IMR-90 (cell line): Measurements from ENCODE around the gene LTBP1.

Experiments
- CEBPB ChIP-seq: IDR thresholded peaks from 2 replicates; pipeline ENCODE4 v1.6.1; 2012; ENCODE audit warnings: low read depth, low read length, improper control_type of control experiment
- CHD1 ChIP-seq: IDR thresholded peaks from 2 replicates; pipeline ENCODE4 v1.6.1; 2012; ENCODE audit warnings: low read depth, low read length, improper control_type of control experiment
- FOS ChIP-seq: fragments of 150-350 bp; IDR thresholded peaks from 2 replicates; pipeline ENCODE4 v1.6.1; 2016; ENCODE audit warnings: low read depth, low read length
- MAZ ChIP-seq: IDR thresholded peaks from 2 replicates; pipeline ENCODE4 v1.6.1; 2012; ENCODE audit warnings: low read depth, mild to moderate bottlenecking, low read length, improper control_type of control experiment, moderate library complexity, borderline replicate concordance
- MXI1 ChIP-seq: IDR thresholded peaks from 2 replicates; pipeline ENCODE4 v1.6.1; 2012; ENCODE audit warnings: low read depth, mild to moderate bottlenecking, low read length, moderate library complexity, borderline replicate concordance
- POLR2A ChIP-seq: IDR thresholded peaks from 2 replicates; pipeline ENCODE4 v1.6.1; 2012; ENCODE audit warnings: mild to moderate bottlenecking, low read depth, low read length
- RAD21 ChIP-seq: IDR thresholded peaks from 2 replicates; pipeline ENCODE4 v1.6.1; 2012; ENCODE audit warnings: low read length, improper control_type of control experiment
- RCOR1 ChIP-seq: IDR thresholded peaks from 2 replicates; pipeline ENCODE4 v1.6.1; 2012; ENCODE audit warnings: mild to moderate bottlenecking, low read length, improper control_type of control experiment; ENCODE audit not compliant: insufficient replicate concordance
- SMC3 ChIP-seq: fragments of 150-350 bp; IDR thresholded peaks from 2 replicates; pipeline ENCODE4 v1.6.1; 2016; ENCODE audit warnings: low read depth, mild to moderate bottlenecking, antibody characterized with exemption, low read length, moderate library complexity
- TF ChIP-seq, protein P1 (sequence below): conservative IDR thresholded peaks from 2 replicates; pipeline ENCODE4 v1.5.1; 2012; ENCODE audit warnings: mild to moderate bottlenecking, low read depth, low read length, improper control_type of control experiment
- TF ChIP-seq, protein P2 (sequence below): fragments of 150-350 bp; IDR thresholded peaks from 2 replicates; pipeline ENCODE4 v1.6.1; 2016; ENCODE audit warnings: low read depth, mild to moderate bottlenecking, low read length, moderate library complexity, borderline replicate concordance
- TF ChIP-seq, protein P3 (sequence below): fragments of 150-350 bp; IDR thresholded peaks from 2 replicates; pipeline ENCODE4 v1.6.1; 2017; ENCODE audit warnings: mild to moderate bottlenecking, antibody characterized with exemption, low read length, low read depth

DNA sequence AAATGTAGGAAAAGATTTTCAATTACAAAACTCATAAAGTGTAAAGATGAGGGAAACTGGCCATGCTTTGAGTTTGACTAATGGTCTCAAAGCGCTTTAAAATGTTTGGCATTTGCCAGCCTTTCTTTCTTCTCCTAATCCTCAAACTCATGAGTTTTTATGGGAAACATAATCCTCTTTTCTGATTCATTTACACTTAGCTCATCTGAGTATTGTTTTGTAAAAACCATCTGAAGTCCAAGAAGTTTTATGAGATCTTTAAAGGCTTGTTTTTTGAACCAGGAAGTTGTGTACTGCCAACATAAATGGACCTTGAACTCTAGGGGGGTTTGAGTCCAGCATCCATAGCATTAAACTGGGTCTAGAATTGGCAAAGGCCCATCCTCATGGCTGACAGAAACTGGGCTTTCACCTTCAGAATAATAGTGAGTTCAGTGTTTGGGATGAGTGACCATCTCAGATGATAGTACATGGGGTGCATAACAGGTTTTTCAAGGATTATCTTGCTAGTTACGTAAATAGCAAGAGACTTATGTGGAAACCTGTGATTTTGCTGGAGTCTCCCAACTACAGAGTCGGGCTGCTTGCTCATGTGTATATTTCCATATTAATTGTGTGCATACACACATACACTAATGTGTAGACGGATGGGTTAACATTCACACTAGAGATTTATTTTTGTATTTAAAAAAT is 3.8 kb upstream of the LTBP1 start:
- TF ChIP-seq, protein P1, sequence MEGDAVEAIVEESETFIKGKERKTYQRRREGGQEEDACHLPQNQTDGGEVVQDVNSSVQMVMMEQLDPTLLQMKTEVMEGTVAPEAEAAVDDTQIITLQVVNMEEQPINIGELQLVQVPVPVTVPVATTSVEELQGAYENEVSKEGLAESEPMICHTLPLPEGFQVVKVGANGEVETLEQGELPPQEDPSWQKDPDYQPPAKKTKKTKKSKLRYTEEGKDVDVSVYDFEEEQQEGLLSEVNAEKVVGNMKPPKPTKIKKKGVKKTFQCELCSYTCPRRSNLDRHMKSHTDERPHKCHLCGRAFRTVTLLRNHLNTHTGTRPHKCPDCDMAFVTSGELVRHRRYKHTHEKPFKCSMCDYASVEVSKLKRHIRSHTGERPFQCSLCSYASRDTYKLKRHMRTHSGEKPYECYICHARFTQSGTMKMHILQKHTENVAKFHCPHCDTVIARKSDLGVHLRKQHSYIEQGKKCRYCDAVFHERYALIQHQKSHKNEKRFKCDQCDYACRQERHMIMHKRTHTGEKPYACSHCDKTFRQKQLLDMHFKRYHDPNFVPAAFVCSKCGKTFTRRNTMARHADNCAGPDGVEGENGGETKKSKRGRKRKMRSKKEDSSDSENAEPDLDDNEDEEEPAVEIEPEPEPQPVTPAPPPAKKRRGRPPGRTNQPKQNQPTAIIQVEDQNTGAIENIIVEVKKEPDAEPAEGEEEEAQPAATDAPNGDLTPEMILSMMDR: no peak
- TF ChIP-seq RAD21: no peak
- TF ChIP-seq, protein P2, sequence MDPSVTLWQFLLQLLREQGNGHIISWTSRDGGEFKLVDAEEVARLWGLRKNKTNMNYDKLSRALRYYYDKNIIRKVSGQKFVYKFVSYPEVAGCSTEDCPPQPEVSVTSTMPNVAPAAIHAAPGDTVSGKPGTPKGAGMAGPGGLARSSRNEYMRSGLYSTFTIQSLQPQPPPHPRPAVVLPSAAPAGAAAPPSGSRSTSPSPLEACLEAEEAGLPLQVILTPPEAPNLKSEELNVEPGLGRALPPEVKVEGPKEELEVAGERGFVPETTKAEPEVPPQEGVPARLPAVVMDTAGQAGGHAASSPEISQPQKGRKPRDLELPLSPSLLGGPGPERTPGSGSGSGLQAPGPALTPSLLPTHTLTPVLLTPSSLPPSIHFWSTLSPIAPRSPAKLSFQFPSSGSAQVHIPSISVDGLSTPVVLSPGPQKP: no peak
- no peak for TF ChIP-seq CHD1
- no peak for TF ChIP-seq POLR2A
- TF ChIP-seq MXI1: no peak
- TF ChIP-seq FOS: no peak
- no peak for TF ChIP-seq MAZ
- no peak for TF ChIP-seq CEBPB
- no peak for TF ChIP-seq RCOR1
- TF ChIP-seq, protein P3, sequence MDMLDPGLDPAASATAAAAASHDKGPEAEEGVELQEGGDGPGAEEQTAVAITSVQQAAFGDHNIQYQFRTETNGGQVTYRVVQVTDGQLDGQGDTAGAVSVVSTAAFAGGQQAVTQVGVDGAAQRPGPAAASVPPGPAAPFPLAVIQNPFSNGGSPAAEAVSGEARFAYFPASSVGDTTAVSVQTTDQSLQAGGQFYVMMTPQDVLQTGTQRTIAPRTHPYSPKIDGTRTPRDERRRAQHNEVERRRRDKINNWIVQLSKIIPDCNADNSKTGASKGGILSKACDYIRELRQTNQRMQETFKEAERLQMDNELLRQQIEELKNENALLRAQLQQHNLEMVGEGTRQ: no peak
- no peak for TF ChIP-seq SMC3
